ENCODE measurements around the gene PPTC7.

DNA sequence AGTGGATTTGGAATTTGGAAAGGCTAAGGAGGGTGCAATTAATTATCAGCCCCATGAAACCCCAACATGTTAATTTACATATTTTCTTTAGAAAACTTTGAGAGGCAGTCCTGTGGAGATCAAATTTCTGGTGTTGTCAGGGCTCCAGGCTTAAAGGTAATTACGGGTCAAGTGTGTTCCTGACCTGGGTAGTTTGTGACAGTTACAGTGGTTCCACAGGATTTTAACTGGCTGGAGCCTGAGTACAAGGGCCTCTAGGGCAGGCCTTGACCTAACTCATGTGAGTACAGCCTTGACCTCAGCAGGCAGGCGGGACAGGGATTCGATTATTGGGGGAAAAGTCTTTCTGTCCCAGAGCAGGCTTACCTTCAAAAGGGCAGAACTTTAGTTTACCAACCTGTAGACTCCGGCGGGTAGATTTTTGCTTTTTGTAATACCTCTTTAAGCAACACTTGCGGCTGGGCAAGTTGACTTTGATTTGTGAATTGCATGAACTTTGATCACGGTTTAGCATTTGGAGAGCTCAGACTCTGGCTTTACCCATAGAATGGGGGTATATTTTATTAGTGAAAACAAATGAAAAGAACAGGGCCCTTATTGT lies 8.4 kb upstream of the PPTC7 start:
- TF ChIP-seq CTCF (IDR thresholded peaks at IDR 0.05; ENCODE audit: borderline replicate concordance, extremely low read depth, low read length, poor library complexity, severe bottlenecking): no peak
- TF ChIP-seq EZH2 (IDR thresholded peaks at IDR 0.05; ENCODE audit: borderline replicate concordance, low read depth, low read length, severe bottlenecking): no peak
